Mesodermal cell (in vitro differentiated cells): ENCODE data around the gene GUF1.

Source experiments
- H3K27ac ChIP-seq: 2 replicates; pipeline ENCODE4 v1.7.0; 2013; ENCODE audit warnings: mild to moderate bottlenecking, low read depth, low read length, moderate library complexity; ENCODE audit not compliant: severe bottlenecking
- H3K36me3 ChIP-seq: 2 replicates; pipeline ENCODE4 v1.7.1; 2013; ENCODE audit warnings: mild to moderate bottlenecking, low read length, moderate library complexity; ENCODE audit not compliant: control insufficient read depth, insufficient read depth
- H3K4me1 ChIP-seq: one replicate; pipeline ENCODE4 v1.7.1; 2013; ENCODE audit warnings: mild to moderate bottlenecking, low read length; ENCODE audit not compliant: insufficient read depth, control insufficient read depth, poor library complexity, severe bottlenecking
- H3K4me3 ChIP-seq: 2 replicates; pipeline ENCODE4 v1.7.0; 2013; ENCODE audit warnings: low read length, control low read depth, mild to moderate bottlenecking; ENCODE audit not compliant: insufficient read depth, poor library complexity, severe bottlenecking; ENCODE audit errors: extremely low read depth
- H3K9me3 ChIP-seq: 2 replicates; pipeline ENCODE4 v1.7.1; 2013; ENCODE audit warnings: mild to moderate bottlenecking, low read length, moderate library complexity; ENCODE audit not compliant: control insufficient read depth
- WGBS, 2 experiments: methylation state at CpG; one replicate each; pipeline ENCODE4 v1.1.5; 2013; ENCODE audit warnings: missing lambda C conversion rate in 2 of 2; ENCODE audit not compliant: insufficient coverage in 2 of 2; 5-methylcytosine and 5-hydroxymethylcytosine counted together

The GUF1 gene

GRCh38 chr4:44738615-44739014, 60.4 kb downstream of the GUF1 start:
- no peaks in the 10 kb centered on the region for H3K36me3 ChIP-seq
- WGBS, 2 experiments = no CpG with 5 or more reads among the region's 2 CpGs
- H3K9me3 ChIP-seq = no peaks in the 10 kb centered on the region
- H3K4me3 ChIP-seq = no peak overlapping the region
- H3K27ac ChIP-seq = no peak overlapping the region
- H3K4me1 ChIP-seq = no peaks in the 10 kb centered on the region

GRCh38 chr4:44740201-44740600, 62.0 kb downstream of the GUF1 start:
- no peaks in the 10 kb centered on the region for H3K4me1 ChIP-seq
- H3K36me3 ChIP-seq = no peaks in the 10 kb centered on the region
- H3K27ac ChIP-seq = no peak overlapping the region
- no peak overlapping the region for H3K4me3 ChIP-seq
- H3K9me3 ChIP-seq = no peaks in the 10 kb centered on the region
- 83 to 93% methylated on average over 2 of the region's 2 CpGs for WGBS, 2 experiments
